ENCODE data around the gene SNORC.

SNORC gene

GRCh38 chr2:232871835-232872736, 2.0 kb downstream of the SNORC start:
- DNase-seq (ENCODE audit: low spot score), result no peak
- in situ Hi-C loops (cut with MboI; ENCODE audit: low pct_unique_long_range_greater_than_20kb, low sequenced_read_pairs, unreplicated experiment), result loop anchor here (25.0 kb wide), 2 partner anchors 165 to 390 kb away; partner anchors contain the start of genes ATG16L1 and NEU2
- TF ChIP-seq CTCF (IDR thresholded peaks at IDR 0.05; ENCODE audit: extremely low read depth, insufficient read depth, missing control alignments), result no peak

GRCh38 chr2:232872826-232873225, 2.8 kb downstream of the SNORC start:
- no peak for TF ChIP-seq CTCF (IDR thresholded peaks at IDR 0.05; ENCODE audit: extremely low read depth, insufficient read depth, missing control alignments)
- no peak for DNase-seq (ENCODE audit: low spot score)
- in situ Hi-C loops (cut with MboI; ENCODE audit: low pct_unique_long_range_greater_than_20kb, low sequenced_read_pairs, unreplicated experiment), result loop anchor here (25.0 kb wide), 2 partner anchors 164 to 389 kb away; partner anchors contain the start of genes ATG16L1 and NEU2

- in situ Hi-C loops (cut with MboI; ENCODE audit: low pct_unique_long_range_greater_than_20kb, low sequenced_read_pairs, unreplicated experiment), result loop anchor here (25.0 kb wide), 2 partner anchors 164 to 389 kb away; partner anchors contain the start of genes ATG16L1 and NEU2
- TF ChIP-seq CTCF (IDR thresholded peaks at IDR 0.05; ENCODE audit: extremely low read depth, insufficient read depth, missing control alignments), result no peak
- DNase-seq (ENCODE audit: low spot score), result peak; percentile 9
These were observed 3.3 kb downstream of the SNORC start for GRCh38 chr2:232873292-232873908.

GRCh38 chr2:232873909-232874641, 4.0 kb downstream of the SNORC start:
- in situ Hi-C loops (cut with MboI; ENCODE audit: low pct_unique_long_range_greater_than_20kb, low sequenced_read_pairs, unreplicated experiment), result loop anchor here (25.0 kb wide), 2 partner anchors 163 to 388 kb away; partner anchors contain the start of genes ATG16L1 and NEU2
- no peak for TF ChIP-seq CTCF (IDR thresholded peaks at IDR 0.05; ENCODE audit: extremely low read depth, insufficient read depth, missing control alignments)
- DNase-seq (ENCODE audit: low spot score), result no peak

- no peak for DNase-seq (ENCODE audit: low spot score)
- no peak for TF ChIP-seq CTCF (IDR thresholded peaks at IDR 0.05; ENCODE audit: extremely low read depth, insufficient read depth, missing control alignments)
- in situ Hi-C loops (cut with MboI; ENCODE audit: low pct_unique_long_range_greater_than_20kb, low sequenced_read_pairs, unreplicated experiment), result loop anchor here (25.0 kb wide), 2 partner anchors 163 to 388 kb away; partner anchors contain the start of genes ATG16L1 and NEU2
These were observed 4.7 kb downstream of the SNORC start for GRCh38 chr2:232874677-232875223.
